Stimulated activated CD4-positive, alpha-beta T cell treated with anti-CD3 and anti-CD28 coated beads, TNF-alpha, amount 100 ng/mL, for 24 hours (primary cell): Measurements from ENCODE around the gene NHEJ1.

Experiments
- DNase-seq, 3 experiments: peaks; one replicate each; pipeline ENCODE4 v3.0.0-alpha.2; 2020; ENCODE audit warnings: low read depth in 3 of 3

NHEJ1 gene

GRCh38 chr2:219182331-219183150 is 21.9 kb upstream of the NHEJ1 start:
- no peak for DNase-seq

- DNase-seq, result no peak
Measured at GRCh38 chr2:219181531-219181930, 20.9 kb upstream of the NHEJ1 start.

- no peak for DNase-seq
Measured at GRCh38 chr2:219180961-219181360, 20.3 kb upstream of the NHEJ1 start.

GRCh38 chr2:219179601-219180465 is 19.2 kb upstream of the NHEJ1 start:
- DNase-seq, result no peak

DNA sequence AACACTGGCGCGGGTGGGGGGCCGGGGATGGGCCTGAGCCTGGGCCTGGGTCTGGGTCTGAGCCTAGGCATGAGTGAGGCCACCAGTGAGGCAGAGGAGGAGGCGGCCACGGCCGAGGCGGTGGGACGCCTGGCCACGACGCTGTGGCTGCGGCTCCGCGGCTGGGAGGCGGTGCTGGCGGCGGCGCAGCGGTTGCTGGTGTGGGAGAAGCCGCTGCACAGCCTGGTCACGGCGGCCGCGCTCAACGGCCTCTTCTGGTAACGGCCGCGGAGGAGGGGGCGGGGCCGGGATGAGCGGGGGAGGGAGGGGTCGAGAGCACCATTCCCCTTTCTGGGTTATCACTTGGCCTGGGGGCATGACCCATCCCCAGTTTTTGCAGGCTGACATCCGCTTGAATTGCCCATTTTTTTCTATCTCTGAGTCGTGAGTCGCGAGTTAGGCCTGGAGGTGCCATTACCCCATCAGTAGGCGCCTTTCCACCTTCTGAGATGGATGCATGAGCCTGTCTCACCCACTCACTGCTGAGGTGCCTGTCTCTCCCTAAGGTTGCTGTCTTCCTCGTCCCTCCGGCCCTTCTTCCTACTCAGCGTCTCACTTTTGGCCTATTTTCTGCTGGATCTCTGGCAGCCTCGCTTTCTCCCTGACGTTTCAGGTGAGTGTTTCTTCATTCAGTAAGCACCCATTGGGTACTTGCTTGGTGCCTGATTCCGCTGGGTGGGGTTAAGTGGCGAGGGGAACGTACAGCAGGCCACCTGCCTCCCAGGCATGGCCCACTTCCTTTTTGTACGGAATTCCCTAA is 18.0 kb upstream of the NHEJ1 start:
- peak in 1 of 3 experiments; percentile 41 for DNase-seq

GRCh38 chr2:219177552-219178376 is 17.1 kb upstream of the NHEJ1 start, which contains the start of gene RETREG2:
RETREG2 (plus strand) TSS chr2:219178275; CDS start chr2:219178353, 78 bp downstream.
- DNase-seq, result peak; percentile 47 to 72 (median 54)

GRCh38 chr2:219176818-219177551 is 16.4 kb upstream of the NHEJ1 start, which contains the start of gene CNPPD1:
CNPPD1 (minus strand) TSS chr2:219176925; CDS start chr2:219176828, 97 bp downstream.
- DNase-seq, result peak; percentile 65 to 85 (median 69)

GRCh38 chr2:219175928-219176817 is 15.6 kb upstream of the NHEJ1 start:
- peak in 1 of 3 experiments; percentile 37 for DNase-seq

DNA sequence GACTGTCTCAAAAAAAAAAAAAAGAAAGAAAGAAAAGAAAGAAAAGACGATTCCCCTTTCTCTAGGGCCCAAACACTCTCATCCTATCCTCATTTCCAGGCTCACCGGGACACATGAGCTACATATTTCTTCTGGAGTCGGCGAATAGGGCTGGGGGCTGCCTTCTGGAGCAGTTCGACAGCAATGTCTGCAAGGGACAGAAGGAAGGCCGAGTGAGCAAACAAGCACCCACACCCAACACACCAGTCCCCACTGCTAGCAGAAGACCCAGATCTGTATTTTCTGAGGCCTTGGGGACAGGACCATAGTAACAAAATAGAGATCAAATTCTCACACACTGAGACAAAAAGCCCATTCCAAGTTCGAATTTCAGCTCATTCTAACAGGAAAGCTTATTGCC is 14.9 kb upstream of the NHEJ1 start:
- DNase-seq, result no peak

GRCh38 chr2:219174801-219175200 is 14.2 kb upstream of the NHEJ1 start:
- no peak for DNase-seq

DNA sequence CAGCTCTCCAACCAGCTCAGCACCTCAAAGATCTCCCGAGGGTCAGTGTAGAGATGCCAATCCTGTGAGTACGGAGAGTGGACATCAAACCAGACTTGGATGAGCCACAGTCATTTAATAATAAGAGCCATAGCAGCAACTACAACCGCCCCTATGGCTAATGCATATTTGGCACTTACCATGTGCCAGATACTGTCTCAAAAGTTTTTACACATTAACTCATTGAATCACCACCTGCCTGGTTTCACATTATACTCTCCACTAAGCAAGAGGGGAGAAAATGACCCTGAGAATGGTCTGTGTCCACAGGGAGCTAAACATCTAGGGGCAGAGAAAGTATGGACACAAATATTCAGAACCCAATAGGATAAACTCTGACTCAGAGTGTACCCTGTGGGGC is 13.5 kb upstream of the NHEJ1 start:
- DNase-seq, result no peak

DNA sequence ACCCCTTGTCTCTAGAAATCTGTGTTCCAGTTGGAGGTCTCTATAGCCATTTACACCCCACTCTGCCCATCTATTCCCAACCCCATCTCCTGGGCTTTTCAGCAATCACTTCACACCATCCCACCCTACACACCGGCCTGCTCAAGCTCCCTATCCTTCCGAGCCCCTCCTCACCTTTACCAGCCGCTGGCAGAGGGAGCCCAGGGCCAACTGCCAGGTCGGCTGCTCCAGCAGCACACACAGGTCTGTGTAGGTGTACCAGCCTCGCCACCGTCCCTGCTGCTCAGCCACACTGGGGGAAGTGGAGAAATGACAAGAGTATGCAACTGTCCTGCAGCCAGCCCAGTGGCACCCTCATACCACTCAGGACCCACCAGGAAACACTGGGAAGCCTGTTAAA is 12.6 kb upstream of the NHEJ1 start:
- DNase-seq, result no peak

DNA sequence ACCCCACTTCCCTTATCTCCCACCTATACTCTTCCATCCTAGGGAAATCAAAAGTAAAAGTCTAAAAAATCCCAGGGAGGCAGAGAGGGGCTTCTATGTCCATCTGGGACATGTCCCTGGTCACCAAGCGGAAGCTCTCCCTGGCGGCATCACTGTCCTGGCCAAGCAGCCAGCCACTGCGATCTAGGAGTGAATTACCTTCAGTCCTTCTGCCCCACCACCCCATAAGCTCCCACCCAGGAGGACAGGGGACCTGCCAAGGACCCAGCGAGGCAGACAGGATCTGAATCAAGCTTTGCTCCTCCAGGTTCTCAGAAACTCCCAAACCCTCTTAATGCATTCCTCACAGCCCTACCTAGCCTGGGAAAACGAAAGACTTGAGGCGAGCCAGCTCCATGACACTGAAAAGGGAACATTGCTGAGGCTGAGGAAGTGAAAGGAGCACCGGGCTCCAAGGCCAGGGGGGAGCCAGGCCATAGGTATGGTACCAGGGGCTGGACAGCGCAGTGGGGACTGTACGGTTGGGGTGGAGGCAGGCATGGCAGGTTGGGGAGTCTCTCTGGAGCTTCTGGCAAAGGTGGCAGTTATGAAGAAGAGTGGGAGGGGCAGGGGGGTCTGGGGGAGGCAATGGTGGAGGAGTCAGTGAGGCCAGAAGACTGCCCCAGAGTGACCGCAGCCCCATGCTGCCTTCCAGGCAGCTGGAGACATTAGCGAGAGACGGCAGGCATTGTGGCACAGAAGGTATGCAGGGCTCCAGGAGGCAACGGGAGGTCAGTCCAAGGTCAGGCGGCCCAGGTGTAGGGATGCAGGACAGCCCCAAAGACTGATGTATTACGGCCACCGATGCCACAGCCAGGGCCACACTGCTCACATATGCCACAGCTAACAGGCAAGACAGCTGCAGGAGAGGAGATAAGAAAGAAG is 11.9 kb upstream of the NHEJ1 start:
- DNase-seq, result no peak

GRCh38 chr2:219171231-219171651 is 10.6 kb upstream of the NHEJ1 start:
- DNase-seq, result no peak

- no peak for DNase-seq
Measured at GRCh38 chr2:219169930-219170654, 9.5 kb upstream of the NHEJ1 start, which contains the start of gene SLC23A3. SLC23A3 (minus strand) TSS chr2:219170029; CDS start chr2:219169984, 45 bp downstream.

- no peak for DNase-seq
Measured at GRCh38 chr2:219168932-219169331, 8.3 kb upstream of the NHEJ1 start.

- DNase-seq, result no peak
Measured at GRCh38 chr2:219168526-219168925, 7.9 kb upstream of the NHEJ1 start.
